22Rv1 (cell line): Measurements from ENCODE around the gene PRDM16.

Experiments
- ZFX ChIP-seq: fragments of 450-650 bp; IDR thresholded peaks from 2 replicates; pipeline ENCODE4 v1.6.1; 2017; ENCODE audit warnings: antibody characterized with exemption, borderline replicate concordance
- TF ChIP-seq, protein P1 (sequence below): fragments of 450-650 bp; IDR thresholded peaks from 2 replicates; pipeline ENCODE4 v1.5.1; 2017; ENCODE audit warnings: mild to moderate bottlenecking

DNA sequence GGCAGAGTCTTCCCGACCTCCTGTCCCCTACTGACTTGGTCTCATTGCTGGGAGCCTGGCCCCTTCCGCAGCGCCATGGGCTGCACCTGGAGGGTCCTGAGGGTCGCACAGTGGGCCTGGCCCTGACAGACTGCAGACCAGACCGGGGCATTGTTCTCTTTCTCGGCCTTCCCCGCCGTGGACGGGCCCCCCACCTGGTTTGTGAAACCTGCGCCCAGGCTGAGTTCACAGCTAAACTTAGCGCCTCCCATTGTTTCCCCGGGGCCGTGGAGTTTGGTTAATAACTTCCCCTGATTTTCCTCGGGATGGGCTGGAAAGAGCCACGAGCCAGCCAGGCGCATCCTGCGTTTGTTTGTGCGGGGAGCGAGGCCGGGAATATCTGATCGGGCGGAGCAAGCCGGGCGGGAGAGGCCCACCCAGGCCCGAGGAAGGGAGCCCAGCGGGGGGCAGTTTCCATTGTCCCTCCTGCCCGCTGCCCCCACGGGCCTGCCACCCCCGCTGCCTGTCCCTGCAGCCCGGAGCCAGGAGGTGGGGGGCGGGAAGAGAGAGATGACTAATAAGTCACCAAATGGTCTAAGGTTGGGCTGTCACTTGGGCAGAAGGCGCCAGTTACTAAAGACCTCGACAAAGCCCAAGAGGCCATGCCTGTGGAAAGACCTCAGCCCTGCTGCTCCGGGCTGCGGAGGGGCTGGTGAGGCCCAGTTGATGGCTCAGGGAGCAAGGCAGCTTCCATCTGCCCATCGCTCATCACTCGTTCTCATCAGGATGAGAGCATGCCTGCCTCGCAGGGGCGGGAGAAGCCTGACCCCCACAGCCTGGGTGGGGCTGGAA is 346.5 kb downstream of the PRDM16 start:
- TF ChIP-seq, protein P1, sequence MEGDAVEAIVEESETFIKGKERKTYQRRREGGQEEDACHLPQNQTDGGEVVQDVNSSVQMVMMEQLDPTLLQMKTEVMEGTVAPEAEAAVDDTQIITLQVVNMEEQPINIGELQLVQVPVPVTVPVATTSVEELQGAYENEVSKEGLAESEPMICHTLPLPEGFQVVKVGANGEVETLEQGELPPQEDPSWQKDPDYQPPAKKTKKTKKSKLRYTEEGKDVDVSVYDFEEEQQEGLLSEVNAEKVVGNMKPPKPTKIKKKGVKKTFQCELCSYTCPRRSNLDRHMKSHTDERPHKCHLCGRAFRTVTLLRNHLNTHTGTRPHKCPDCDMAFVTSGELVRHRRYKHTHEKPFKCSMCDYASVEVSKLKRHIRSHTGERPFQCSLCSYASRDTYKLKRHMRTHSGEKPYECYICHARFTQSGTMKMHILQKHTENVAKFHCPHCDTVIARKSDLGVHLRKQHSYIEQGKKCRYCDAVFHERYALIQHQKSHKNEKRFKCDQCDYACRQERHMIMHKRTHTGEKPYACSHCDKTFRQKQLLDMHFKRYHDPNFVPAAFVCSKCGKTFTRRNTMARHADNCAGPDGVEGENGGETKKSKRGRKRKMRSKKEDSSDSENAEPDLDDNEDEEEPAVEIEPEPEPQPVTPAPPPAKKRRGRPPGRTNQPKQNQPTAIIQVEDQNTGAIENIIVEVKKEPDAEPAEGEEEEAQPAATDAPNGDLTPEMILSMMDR: no peak
- TF ChIP-seq ZFX: no peak
